OCI-LY7 (cell line): ENCODE results near the gene IFNL4.

Experiments used
- EZH2phosphoT487 ChIP-seq: fragments of 200-600 bp; sonication (generic); IDR thresholded peaks from 2 replicates; pipeline ENCODE4 v1.6.1; 2018; ENCODE audit warnings: low read depth, borderline replicate concordance, mild to moderate bottlenecking, mixed run types, antibody characterized with exemption, low read length, moderate library complexity, mixed read lengths
- TF ChIP-seq, protein P1 (sequence below): fragments of 200-600 bp; sonication (generic); conservative IDR thresholded peaks from 2 replicates; pipeline ENCODE4 v1.5.1; 2014; ENCODE audit warnings: mild to moderate bottlenecking, antibody characterized with exemption, low read length, moderate library complexity, mixed read lengths

- TF ChIP-seq, protein P1, sequence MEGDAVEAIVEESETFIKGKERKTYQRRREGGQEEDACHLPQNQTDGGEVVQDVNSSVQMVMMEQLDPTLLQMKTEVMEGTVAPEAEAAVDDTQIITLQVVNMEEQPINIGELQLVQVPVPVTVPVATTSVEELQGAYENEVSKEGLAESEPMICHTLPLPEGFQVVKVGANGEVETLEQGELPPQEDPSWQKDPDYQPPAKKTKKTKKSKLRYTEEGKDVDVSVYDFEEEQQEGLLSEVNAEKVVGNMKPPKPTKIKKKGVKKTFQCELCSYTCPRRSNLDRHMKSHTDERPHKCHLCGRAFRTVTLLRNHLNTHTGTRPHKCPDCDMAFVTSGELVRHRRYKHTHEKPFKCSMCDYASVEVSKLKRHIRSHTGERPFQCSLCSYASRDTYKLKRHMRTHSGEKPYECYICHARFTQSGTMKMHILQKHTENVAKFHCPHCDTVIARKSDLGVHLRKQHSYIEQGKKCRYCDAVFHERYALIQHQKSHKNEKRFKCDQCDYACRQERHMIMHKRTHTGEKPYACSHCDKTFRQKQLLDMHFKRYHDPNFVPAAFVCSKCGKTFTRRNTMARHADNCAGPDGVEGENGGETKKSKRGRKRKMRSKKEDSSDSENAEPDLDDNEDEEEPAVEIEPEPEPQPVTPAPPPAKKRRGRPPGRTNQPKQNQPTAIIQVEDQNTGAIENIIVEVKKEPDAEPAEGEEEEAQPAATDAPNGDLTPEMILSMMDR: no peak
- TF ChIP-seq EZH2phosphoT487: no peak
These were observed 48.4 kb downstream of the IFNL4 start for GRCh38 chr19:39200066-39200802.
